HCT116 (cell line): ENCODE results near the gene CHCT1. TPM values are rescaled to one million over a fixed set of nuclear protein-coding genes. Genes with fewer than 3 reads are reported as not detected.

Experiments used
- ATAC-seq: fragments of 200-7000 bp; cut with Tn5 transposase; 2 replicates; pipeline ENCODE4 v1.9.1; 2020; ENCODE audit warnings: mild to moderate bottlenecking, moderate library complexity
- BruUV-seq: library from RNA; stranded (reverse); fragments of 400-500 nt; replicated peaks from 2 replicates; lab custom pipeline; 2021; lab: Mats Ljungman, UMichigan
- CTCF ChIA-PET: fragments of 300-600 bp; sonication (Branson Sonifier 250); formaldehyde crosslinking; loops from one replicate; lab custom pipeline; 2021; ENCODE audit warnings: antibody characterized with exemption; lab: Charles Lee
- POLR2A ChIA-PET: fragments of 300-600, 350-600 bp; sonication (Branson Sonifier 250); formaldehyde crosslinking; loops from one replicate; lab custom pipeline; 2021; ENCODE audit warnings: antibody characterized with exemption; lab: Charles Lee
- RAD21 ChIA-PET, 2 experiments: fragments of 300-600 bp; sonication (Branson Sonifier 250); formaldehyde crosslinking; loops; one replicate each; lab custom pipeline; 2023; ENCODE audit warnings: low total read pairs in 2 of 2; ENCODE audit not compliant: uncharacterized antibody in 2 of 2, unreplicated experiment in 2 of 2, low non-redundant PET in 1 of 2; lab: Charles Lee
- DNase-seq: peaks from one replicate; pipeline ENCODE4 v3.0.0-alpha.2; 2010; ENCODE audit warnings: low read depth, low spot score
- H2AFZ ChIP-seq: fragments of 200-600 bp; shearing (Covaris generic), sonication (generic); 2 replicates; pipeline ENCODE4 v1.6.1; 2017; ENCODE audit warnings: low read depth, mixed run types, mixed read lengths, antibody characterized with exemption, low read length; ENCODE audit not compliant: poor library complexity, severe bottlenecking
- H3K27ac ChIP-seq: 2 replicates; pipeline ENCODE4 v1.5.1; 2012; ENCODE audit warnings: low read depth, low read length
- H3K27me3 ChIP-seq: fragments of 200-600 bp; sonication (generic); 2 replicates; pipeline ENCODE4 v1.6.1; 2016; ENCODE audit warnings: mixed run types, low read length, mixed read lengths; ENCODE audit not compliant: insufficient read depth
- H3K36me3 ChIP-seq, 2 experiments: fragments of 200-500 bp in 1 of 2; fragments of 200-600 bp in 1 of 2; sonication (Bioruptor generic) in 1 of 2; sonication (generic) in 1 of 2; 2 replicates each; pipeline versions ENCODE4 v1.5.1 to v1.6.1; 2014 to 2016; ENCODE audit warnings: low read length in 2 of 2, inconsistent platforms in 1 of 2, mixed read lengths in 1 of 2, mixed run types in 1 of 2; ENCODE audit not compliant: insufficient read depth in 2 of 2, control insufficient read depth in 1 of 2
- H3K4me1 ChIP-seq, 2 experiments: fragments of 200-600 bp in 1 of 2; sonication (generic) in 1 of 2; 2 replicates each; pipeline versions ENCODE4 v1.5.1 to v1.6.1; 2012 to 2017; ENCODE audit warnings: low read length in 2 of 2, inconsistent platforms in 1 of 2, mild to moderate bottlenecking in 1 of 2, mixed read lengths in 1 of 2, mixed run types in 1 of 2, moderate library complexity in 1 of 2; ENCODE audit not compliant: insufficient read depth in 2 of 2, control insufficient read depth in 1 of 2
- H3K4me2 ChIP-seq: fragments of 200-600 bp; sonication (generic); 2 replicates; pipeline ENCODE4 v1.6.1; 2017; ENCODE audit warnings: mixed run types, low read length, mixed read lengths
- H3K4me3 ChIP-seq, 2 experiments: fragments of 200-600 bp in 1 of 2; sonication (generic) in 1 of 2; replicated peaks in 1 of 2; 2 replicates each; pipeline ENCODE4 v1.5.1; 2011 to 2016; ENCODE audit warnings: low read length in 2 of 2, control low read depth in 1 of 2, low read depth in 1 of 2, mild to moderate bottlenecking in 1 of 2, mixed read lengths in 1 of 2, mixed run types in 1 of 2
- H3K79me2 ChIP-seq: fragments of 200-600 bp; sonication (generic); 2 replicates; pipeline ENCODE4 v1.6.1; 2017; ENCODE audit warnings: mild to moderate bottlenecking, mixed run types, low read length, moderate library complexity, mixed read lengths; ENCODE audit not compliant: insufficient read depth
- H3K9ac ChIP-seq: fragments of 200-600 bp; sonication (generic); 2 replicates; pipeline ENCODE4 v1.6.1; 2016; ENCODE audit warnings: low read length, mixed read lengths
- H3K9me2 ChIP-seq: fragments of 200-600 bp; sonication (generic), shearing (Covaris generic); 2 replicates; pipeline ENCODE4 v1.6.1; 2017; ENCODE audit warnings: mixed run types, mild to moderate bottlenecking, moderate library complexity; ENCODE audit not compliant: insufficient read depth
- H3K9me3 ChIP-seq, 2 experiments: fragments of 200-500 bp in 1 of 2; fragments of 200-600 bp in 1 of 2; sonication (Bioruptor generic) in 1 of 2; sonication (generic) in 1 of 2; 2 replicates each; pipeline ENCODE4 v1.6.1; 2014 to 2017; ENCODE audit warnings: low read length in 2 of 2, mixed read lengths in 2 of 2, inconsistent platforms in 1 of 2, low read depth in 1 of 2, mild to moderate bottlenecking in 1 of 2, mixed run types in 1 of 2, moderate library complexity in 1 of 2; ENCODE audit not compliant: control insufficient read depth in 1 of 2, insufficient read depth in 1 of 2
- H4K20me1 ChIP-seq: fragments of 200-600 bp; sonication (generic), shearing (Covaris generic); 2 replicates; pipeline ENCODE4 v1.6.1; 2017; ENCODE audit warnings: mixed run types, mild to moderate bottlenecking, moderate library complexity; ENCODE audit not compliant: insufficient read depth
- CTCF ChIP-seq, 3 experiments: fragments of 200-600 bp in 1 of 3; sonication (generic) in 1 of 3; IDR thresholded peaks in 2 of 3; conservative IDR thresholded peaks in 1 of 3; 2 replicates each; pipeline ENCODE4 v1.5.1; 2012 to 2017; ENCODE audit warnings: low read depth in 2 of 3, low read length in 2 of 3, antibody characterized with exemption in 1 of 3, borderline replicate concordance in 1 of 3, control low read depth in 1 of 3, mild to moderate bottlenecking in 1 of 3, mixed read lengths in 1 of 3, mixed run types in 1 of 3, moderate library complexity in 1 of 3; ENCODE audit not compliant: insufficient read depth in 1 of 3
- POLR2A ChIP-seq: IDR thresholded peaks from 2 replicates; pipeline ENCODE4 v1.7.0; 2011; ENCODE audit warnings: borderline replicate concordance; ENCODE audit not compliant: insufficient read depth, insufficient read length; ENCODE audit errors: extremely low read depth
- intact Hi-C: fragments of 100-400 bp; cut with micrococcal nuclease; formaldehyde crosslinking; loops from 2 replicates; pipeline ENCODE4 v1.10.0; 2022
- total RNA-seq: library from RNA; stranded (reverse); gene quantifications from one replicate; pipeline ENCODE4 v1.2.1, GENCODE V29; 2021; ENCODE audit not compliant: unreplicated experiment

Gene CHCT1
- total RNA-seq, 1 experiment from 2014 or later = not detected

- H3K9me3 ChIP-seq = no peaks in the 10 kb centered on the region
- intact Hi-C loops = loop anchor here (1.0 kb wide), 1 partner anchor 209 kb away; the partner anchor contains the start of gene PPM1D
- no peaks in the 10 kb centered on the region for H3K27me3 ChIP-seq
- ATAC-seq = peak; percentile 59
- RAD21 ChIA-PET = interaction anchor here in 1 of 2 experiments (1.1 kb wide), 1 partner anchor 160 kb away, joined by 5 read pairs; no protein-coding TSS in a partner anchor
- H3K9ac ChIP-seq = peak overlapping the region; percentile 87
- TF ChIP-seq POLR2A = peak; percentile 19
- no peak for TF ChIP-seq CTCF (IDR thresholded peaks at IDR 0.05 in 2 of 3, conservative IDR thresholded peaks at IDR 0.05 in 1 of 3; ENCODE audit: borderline replicate concordance in 1 of 3, insufficient read depth in 1 of 3, low read depth in 2 of 3, low read length in 2 of 3)
- TF ChIP-seq, all 23 proteins: peak for 1
- Histone ChIP-seq H3K36me3 (no peaks in the 10 kb centered on the region), H3K79me2 (peaks cover 51% of the 10 kb centered on the region), H2AFZ (no peak overlapping the region), H3K4me2 (peak overlapping the region; percentile 88), H4K20me1 (no peaks in the 10 kb centered on the region), H3K9me2 (no peaks in the 10 kb centered on the region), H3K27ac (peak overlapping the region; percentile 94), H3K4me1 (peaks cover 19 to 32% of the 10 kb centered on the region in 2 experiments), H3K4me3 (peak overlapping the region; percentile 80 to 87)
- ChIA-PET CTCF (interaction anchor here (0.6 to 2.2 kb wide), 8 partner anchors 9 to 250 kb away, joined by 3 to 9 read pairs (median 3); no protein-coding TSS in a partner anchor), POLR2A (interaction anchor here (1.0 to 1.4 kb wide), 5 partner anchors 9 to 208 kb away, joined by 3 to 7 read pairs (median 4); partner anchors contain the start of gene PPM1D)
- no peak for DNase-seq
- no TSS peak for BruUV-seq
Measured at GRCh38 chr17:60391471-60392041, 30.7 kb upstream of the CHCT1 start.
